Measurements from ENCODE around the gene GGT5. TPM values are rescaled to one million over a fixed set of nuclear protein-coding genes. Genes with fewer than 3 reads are reported as not detected.
"Not testable (repeated sequence)": the region's sequence is repeated elsewhere in the genome, so short reads cannot be mapped to it uniquely, and the experiment has no call there.

GGT5 gene
- total RNA-seq, 1 experiment from 2014 or later, result 0.20 TPM

GRCh38 chr22:24270556-24271385, 25.9 kb upstream of the GGT5 start, which contains the start of gene SPECC1L (continued):
- TF ChIP-seq ZNF532 (CRISPR knock-in tag; IDR thresholded peaks at IDR 0.05; ENCODE audit: borderline replicate concordance), result no peak
- TF ChIP-seq TP53 (CRISPR knock-in tag; IDR thresholded peaks at IDR 0.05), result 0 out of 2 replicates have a peak, but pooled peaks have one; percentile 47
- TF ChIP-seq FOXP1 (CRISPR knock-in tag; IDR thresholded peaks at IDR 0.05; ENCODE audit: borderline replicate concordance), result 0 out of 2 replicates have a peak, but pooled peaks have one; percentile 20
- peak; percentile 77; the same call in 1 of the 2 replicates for TF ChIP-seq CREM (CRISPR knock-in tag; IDR thresholded peaks at IDR 0.05)
- TF ChIP-seq, protein P1, sequence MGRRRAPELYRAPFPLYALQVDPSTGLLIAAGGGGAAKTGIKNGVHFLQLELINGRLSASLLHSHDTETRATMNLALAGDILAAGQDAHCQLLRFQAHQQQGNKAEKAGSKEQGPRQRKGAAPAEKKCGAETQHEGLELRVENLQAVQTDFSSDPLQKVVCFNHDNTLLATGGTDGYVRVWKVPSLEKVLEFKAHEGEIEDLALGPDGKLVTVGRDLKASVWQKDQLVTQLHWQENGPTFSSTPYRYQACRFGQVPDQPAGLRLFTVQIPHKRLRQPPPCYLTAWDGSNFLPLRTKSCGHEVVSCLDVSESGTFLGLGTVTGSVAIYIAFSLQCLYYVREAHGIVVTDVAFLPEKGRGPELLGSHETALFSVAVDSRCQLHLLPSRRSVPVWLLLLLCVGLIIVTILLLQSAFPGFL (CRISPR knock-in tag; IDR thresholded peaks at IDR 0.05; ENCODE audit: borderline replicate concordance), result 0 out of 2 replicates have a peak, but pooled peaks have one; percentile 58
- 0 out of 2 replicates have a peak, but pooled peaks have one; percentile 82 for TF ChIP-seq CBFB (CRISPR knock-in tag; IDR thresholded peaks at IDR 0.05; ENCODE audit: low read depth)
- no peak for TF ChIP-seq ZNF425 (CRISPR knock-in tag; conservative IDR thresholded peaks at IDR 0.05)
- peak; percentile 64 for TF ChIP-seq FOXP4 (CRISPR knock-in tag; IDR thresholded peaks at IDR 0.05)
- no peak for TF ChIP-seq NR3C1 (CRISPR knock-in tag; conservative IDR thresholded peaks at IDR 0.05; ENCODE audit: low read depth)
- no peak for TF ChIP-seq CREB1 (CRISPR knock-in tag; IDR thresholded peaks at IDR 0.05)
- TF ChIP-seq, protein P2, sequence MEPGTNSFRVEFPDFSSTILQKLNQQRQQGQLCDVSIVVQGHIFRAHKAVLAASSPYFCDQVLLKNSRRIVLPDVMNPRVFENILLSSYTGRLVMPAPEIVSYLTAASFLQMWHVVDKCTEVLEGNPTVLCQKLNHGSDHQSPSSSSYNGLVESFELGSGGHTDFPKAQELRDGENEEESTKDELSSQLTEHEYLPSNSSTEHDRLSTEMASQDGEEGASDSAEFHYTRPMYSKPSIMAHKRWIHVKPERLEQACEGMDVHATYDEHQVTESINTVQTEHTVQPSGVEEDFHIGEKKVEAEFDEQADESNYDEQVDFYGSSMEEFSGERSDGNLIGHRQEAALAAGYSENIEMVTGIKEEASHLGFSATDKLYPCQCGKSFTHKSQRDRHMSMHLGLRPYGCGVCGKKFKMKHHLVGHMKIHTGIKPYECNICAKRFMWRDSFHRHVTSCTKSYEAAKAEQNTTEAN (CRISPR knock-in tag; IDR thresholded peaks at IDR 0.05), result 0 out of 2 replicates have a peak, but pooled peaks have one; percentile 16
- TF ChIP-seq ZNF317 (CRISPR knock-in tag; IDR thresholded peaks at IDR 0.05; ENCODE audit: borderline replicate concordance, low read depth), result no peak; the same call in 1 of the 2 replicates
- no peak for TF ChIP-seq ZMAT4 (CRISPR knock-in tag; IDR thresholded peaks at IDR 0.05)
- TF ChIP-seq, protein P3, sequence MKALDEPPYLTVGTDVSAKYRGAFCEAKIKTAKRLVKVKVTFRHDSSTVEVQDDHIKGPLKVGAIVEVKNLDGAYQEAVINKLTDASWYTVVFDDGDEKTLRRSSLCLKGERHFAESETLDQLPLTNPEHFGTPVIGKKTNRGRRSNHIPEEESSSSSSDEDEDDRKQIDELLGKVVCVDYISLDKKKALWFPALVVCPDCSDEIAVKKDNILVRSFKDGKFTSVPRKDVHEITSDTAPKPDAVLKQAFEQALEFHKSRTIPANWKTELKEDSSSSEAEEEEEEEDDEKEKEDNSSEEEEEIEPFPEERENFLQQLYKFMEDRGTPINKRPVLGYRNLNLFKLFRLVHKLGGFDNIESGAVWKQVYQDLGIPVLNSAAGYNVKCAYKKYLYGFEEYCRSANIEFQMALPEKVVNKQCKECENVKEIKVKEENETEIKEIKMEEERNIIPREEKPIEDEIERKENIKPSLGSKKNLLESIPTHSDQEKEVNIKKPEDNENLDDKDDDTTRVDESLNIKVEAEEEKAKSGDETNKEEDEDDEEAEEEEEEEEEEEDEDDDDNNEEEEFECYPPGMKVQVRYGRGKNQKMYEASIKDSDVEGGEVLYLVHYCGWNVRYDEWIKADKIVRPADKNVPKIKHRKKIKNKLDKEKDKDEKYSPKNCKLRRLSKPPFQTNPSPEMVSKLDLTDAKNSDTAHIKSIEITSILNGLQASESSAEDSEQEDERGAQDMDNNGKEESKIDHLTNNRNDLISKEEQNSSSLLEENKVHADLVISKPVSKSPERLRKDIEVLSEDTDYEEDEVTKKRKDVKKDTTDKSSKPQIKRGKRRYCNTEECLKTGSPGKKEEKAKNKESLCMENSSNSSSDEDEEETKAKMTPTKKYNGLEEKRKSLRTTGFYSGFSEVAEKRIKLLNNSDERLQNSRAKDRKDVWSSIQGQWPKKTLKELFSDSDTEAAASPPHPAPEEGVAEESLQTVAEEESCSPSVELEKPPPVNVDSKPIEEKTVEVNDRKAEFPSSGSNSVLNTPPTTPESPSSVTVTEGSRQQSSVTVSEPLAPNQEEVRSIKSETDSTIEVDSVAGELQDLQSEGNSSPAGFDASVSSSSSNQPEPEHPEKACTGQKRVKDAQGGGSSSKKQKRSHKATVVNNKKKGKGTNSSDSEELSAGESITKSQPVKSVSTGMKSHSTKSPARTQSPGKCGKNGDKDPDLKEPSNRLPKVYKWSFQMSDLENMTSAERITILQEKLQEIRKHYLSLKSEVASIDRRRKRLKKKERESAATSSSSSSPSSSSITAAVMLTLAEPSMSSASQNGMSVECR (CRISPR knock-in tag; IDR thresholded peaks at IDR 0.05; ENCODE audit: borderline replicate concordance), result peak; percentile 92; the same call in 1 of the 2 replicates
- TF ChIP-seq GTF2I (CRISPR knock-in tag; conservative IDR thresholded peaks at IDR 0.05), result no peak
- TF ChIP-seq RELA (CRISPR knock-in tag; IDR thresholded peaks at IDR 0.05; ENCODE audit: borderline replicate concordance), result no peak
- TF ChIP-seq NFE2L1 (CRISPR knock-in tag; IDR thresholded peaks at IDR 0.05), result no peak; the same call in 1 of the 2 replicates
- TF ChIP-seq GRHL2 (CRISPR knock-in tag; IDR thresholded peaks at IDR 0.05; ENCODE audit: insufficient replicate concordance, severe bottlenecking), result no peak

- H3K36me3 Mint-ChIP-seq; DNase-seq (ENCODE audit: low spot score); H3K4me3 Mint-ChIP-seq; CTCF ChIA-PET; H3K4me1 Mint-ChIP-seq; H3K27ac Mint-ChIP-seq; ATAC-seq; POLR2A ChIA-PET; H3K9me3 Mint-ChIP-seq; H3K27me3 Mint-ChIP-seq (ENCODE audit: low read depth): not testable (repeated sequence)
Measured at GRCh38 chr22:24266495-24266894, 21.6 kb upstream of the GGT5 start.

All from WTC11 (cell line).